Esophagus (tissue), 2 donors: ENCODE data around the gene DNASE1L2. TPM values are rescaled to one million over a fixed set of nuclear protein-coding genes. Genes with fewer than 3 reads are reported as not detected.

ENCODE experiments used
- H3K27ac ChIP-seq, 2 donors: one replicate each; pipeline ENCODE4 v1.5.1; 2013; ENCODE audit warnings: low read depth in 2 of 2, mild to moderate bottlenecking in 2 of 2, inconsistent platforms in 1 of 2, low read length in 1 of 2, moderate library complexity in 1 of 2
- H3K27me3 ChIP-seq, 2 donors: one replicate each; pipeline ENCODE4 v1.6.1; 2013; ENCODE audit warnings: low read length in 2 of 2, control low read depth in 1 of 2, mild to moderate bottlenecking in 1 of 2; ENCODE audit not compliant: insufficient read depth in 2 of 2, control insufficient read depth in 1 of 2
- H3K36me3 ChIP-seq, 2 donors: one replicate each; pipeline ENCODE4 v1.6.1; 2013; ENCODE audit warnings: low read length in 1 of 2; ENCODE audit not compliant: control insufficient read depth in 2 of 2, insufficient read depth in 2 of 2
- H3K4me1 ChIP-seq, 2 donors: one replicate each; pipeline ENCODE4 v1.6.1; 2013; ENCODE audit warnings: low read length in 1 of 2; ENCODE audit not compliant: control insufficient read depth in 2 of 2, insufficient read depth in 2 of 2
- H3K4me3 ChIP-seq, 2 donors: one replicate each; pipeline ENCODE4 v1.5.1; 2013; ENCODE audit warnings: low read length in 2 of 2, mild to moderate bottlenecking in 2 of 2, low read depth in 1 of 2, moderate library complexity in 1 of 2
- H3K9me3 ChIP-seq, 2 donors: one replicate each; pipeline ENCODE4 v1.6.1; 2013; ENCODE audit warnings: mild to moderate bottlenecking in 2 of 2, low read depth in 1 of 2, low read length in 1 of 2, moderate library complexity in 1 of 2; ENCODE audit not compliant: control insufficient read depth in 2 of 2, insufficient read depth in 1 of 2
- WGBS, 2 donors: extraction: QIAGEN DNeasy Blood & Tissue Kit; methylation state at CpG; one replicate each; pipeline ENCODE4 v1.1.7; 2013; 5-methylcytosine and 5-hydroxymethylcytosine counted together
- polyA plus RNA-seq, 2 donors: library from polyadenylated mRNA; stranded (reverse); fragments of 200-250 nt; gene quantifications; one replicate each; pipeline ENCODE4 v1.2.3, GENCODE V29; 2013
- donor health status: healthy with polysubstance abuse.
- donor health status: Bipolar disorder and iron deficiency.

The DNASE1L2 gene
- polyA plus RNA-seq, 2 donors = 0.41 to 1.3 TPM

DNA sequence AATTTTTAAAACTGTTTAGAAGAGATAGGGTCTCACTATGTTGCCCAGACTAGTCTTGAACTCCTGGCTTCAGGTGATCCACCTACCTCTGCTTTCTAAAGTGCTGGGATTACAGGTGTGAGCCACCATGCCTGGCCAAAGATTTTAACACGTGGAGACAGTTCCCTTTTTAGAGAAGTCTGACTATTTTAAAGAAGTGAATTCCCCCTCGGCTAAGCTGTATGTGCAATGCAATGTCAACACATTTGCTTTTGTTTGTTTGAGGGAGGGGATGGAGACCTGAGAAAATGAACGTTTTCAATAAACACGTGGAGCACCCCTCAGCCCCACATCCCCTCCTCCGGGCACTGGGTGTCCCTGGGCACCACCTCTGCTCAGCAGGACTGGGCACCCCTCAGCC is 46.0 kb downstream of the DNASE1L2 start:
- H3K27me3 ChIP-seq = no peaks in the 10 kb centered on the region
- H3K4me3 ChIP-seq = no peak overlapping the region
- H3K4me1 ChIP-seq = no peaks in the 10 kb centered on the region
- H3K9me3 ChIP-seq = no peaks in the 10 kb centered on the region
- WGBS, 2 donors = 50 to 66% methylated on average over 4 to 5 of the region's 5 CpGs
- H3K36me3 ChIP-seq = peaks cover 0 to 17% of the 10 kb centered on the region in 2 donors
- no peak overlapping the region for H3K27ac ChIP-seq

DNA sequence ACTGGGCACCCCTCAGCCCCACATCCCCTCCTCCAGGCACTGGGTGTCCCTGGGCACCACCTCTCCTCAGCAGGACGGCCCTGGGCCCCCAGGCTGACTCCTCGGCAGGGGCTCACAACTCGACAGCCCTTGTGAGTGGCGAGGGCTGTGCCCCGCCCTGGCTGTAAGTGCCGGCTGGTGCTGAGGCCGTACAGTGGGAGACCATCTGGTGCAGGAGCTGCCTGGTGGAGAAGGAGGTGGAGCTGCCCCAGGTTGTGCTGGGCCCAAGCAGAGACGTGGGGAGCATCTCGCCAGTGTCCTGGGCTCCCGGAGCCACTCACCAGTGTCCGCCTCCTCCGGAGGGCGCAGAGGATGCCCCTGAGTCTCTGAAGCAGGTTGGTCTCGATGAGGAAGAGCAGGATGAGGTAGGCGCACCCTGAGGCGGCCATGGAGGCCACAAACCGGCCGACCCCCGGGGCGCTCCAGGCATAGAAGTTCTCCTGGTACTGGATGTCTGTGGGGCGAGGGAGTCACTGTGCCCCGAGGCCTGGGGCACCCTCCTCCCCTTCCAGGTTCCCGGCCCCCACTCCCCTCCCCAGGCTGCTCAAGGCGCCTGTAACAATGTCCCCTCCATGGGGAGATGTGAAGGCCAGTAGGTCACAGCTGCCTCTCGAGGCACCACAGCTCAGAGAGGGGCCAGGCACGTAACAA is 46.8 kb downstream of the DNASE1L2 start:
- H3K36me3 ChIP-seq = peaks cover 0 to 14% of the 10 kb centered on the region in 2 donors
- no peak overlapping the region for H3K4me3 ChIP-seq
- WGBS, 2 donors = 83 to 86% methylated on average over 21 to 26 of the region's 26 CpGs
- H3K9me3 ChIP-seq = no peaks in the 10 kb centered on the region
- H3K4me1 ChIP-seq = no peaks in the 10 kb centered on the region
- H3K27me3 ChIP-seq = no peaks in the 10 kb centered on the region
- H3K27ac ChIP-seq = no peak overlapping the region

GRCh38 chr16:2284001-2284770 is 47.9 kb downstream of the DNASE1L2 start:
- Histone ChIP-seq H3K9me3 (no peaks in the 10 kb centered on the region), H3K27ac (no peak overlapping the region), H3K4me1 (no peaks in the 10 kb centered on the region), H3K4me3 (no peak overlapping the region), H3K27me3 (no peaks in the 10 kb centered on the region), H3K36me3 (peaks cover 0 to 14% of the 10 kb centered on the region in 2 donors)
- WGBS, 2 donors = 82 to 87% methylated on average over 37 of the region's 37 CpGs

DNA sequence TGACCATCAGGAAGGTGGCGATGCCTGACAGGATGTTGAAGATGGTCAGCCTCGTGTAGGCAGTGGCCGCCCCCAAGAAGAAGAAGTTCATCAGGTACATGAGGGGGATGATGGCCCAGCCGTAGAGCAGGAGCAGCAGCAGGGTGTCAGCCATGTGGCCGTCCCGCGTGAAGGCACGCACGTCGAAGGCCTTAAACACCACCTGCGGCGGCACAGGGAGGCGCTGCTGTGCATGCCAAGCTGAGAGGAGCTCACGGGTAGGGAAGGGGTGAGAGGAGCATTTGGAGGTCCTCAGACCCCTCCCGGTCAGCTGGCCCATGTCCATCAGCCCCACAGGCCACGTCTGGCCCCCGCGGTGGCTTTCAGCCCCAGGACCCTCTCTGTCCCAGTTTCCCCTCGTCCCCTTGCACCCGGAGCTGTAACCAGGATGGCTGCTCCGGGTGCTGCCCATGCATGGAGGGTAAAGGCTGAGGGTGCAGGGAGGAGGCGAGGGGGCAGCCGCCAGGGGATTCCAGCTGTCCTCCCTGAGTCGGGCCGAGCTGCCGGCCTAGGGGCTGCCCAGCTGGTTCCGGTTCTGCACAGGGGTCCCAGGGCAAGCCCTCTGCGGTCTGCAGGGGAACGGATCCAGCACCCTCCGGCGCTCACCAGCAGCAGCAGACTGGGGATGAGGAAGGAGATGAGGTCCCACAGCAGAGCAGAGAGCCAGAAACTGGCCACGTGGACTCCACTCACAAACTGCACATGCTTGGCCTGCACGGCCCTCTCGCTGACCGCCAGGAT is 48.7 kb downstream of the DNASE1L2 start:
- H3K27me3 ChIP-seq = no peaks in the 10 kb centered on the region
- H3K36me3 ChIP-seq = peaks cover 0 to 14% of the 10 kb centered on the region in 2 donors
- H3K9me3 ChIP-seq = no peaks in the 10 kb centered on the region
- no peak overlapping the region for H3K4me3 ChIP-seq
- WGBS, 2 donors = 88 to 90% methylated on average over 35 of the region's 35 CpGs
- H3K4me1 ChIP-seq = no peaks in the 10 kb centered on the region
- no peak overlapping the region for H3K27ac ChIP-seq

DNA sequence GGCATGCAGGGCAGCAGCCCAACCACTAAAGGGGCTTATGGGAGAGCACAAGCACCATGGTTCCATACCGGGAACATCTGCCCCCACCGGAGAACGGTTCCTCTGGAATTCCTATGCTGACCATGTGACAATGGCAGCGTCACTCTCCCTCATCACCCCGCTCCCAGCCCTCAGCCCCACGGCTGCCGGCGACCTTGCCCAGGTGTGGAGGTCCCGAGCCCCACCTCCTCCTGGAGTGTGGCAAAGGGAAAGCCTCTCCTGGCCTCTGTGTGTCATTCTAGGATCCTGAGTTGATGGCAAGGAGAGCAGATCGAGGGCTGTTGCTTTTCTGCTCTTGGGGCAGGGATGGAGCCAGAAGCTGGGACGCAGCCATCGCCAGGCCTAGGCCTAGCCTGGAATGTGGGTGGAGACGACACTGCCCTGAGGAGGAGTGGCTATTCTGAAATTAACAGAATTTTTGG is 49.5 kb downstream of the DNASE1L2 start:
- Histone ChIP-seq H3K4me1 (no peaks in the 10 kb centered on the region), H3K36me3 (peaks cover 0 to 14% of the 10 kb centered on the region in 2 donors), H3K4me3 (no peak overlapping the region), H3K9me3 (no peaks in the 10 kb centered on the region), H3K27me3 (no peaks in the 10 kb centered on the region), H3K27ac (no peak overlapping the region)
- 66 to 71% methylated on average over 13 of the region's 13 CpGs for WGBS, 2 donors

DNA sequence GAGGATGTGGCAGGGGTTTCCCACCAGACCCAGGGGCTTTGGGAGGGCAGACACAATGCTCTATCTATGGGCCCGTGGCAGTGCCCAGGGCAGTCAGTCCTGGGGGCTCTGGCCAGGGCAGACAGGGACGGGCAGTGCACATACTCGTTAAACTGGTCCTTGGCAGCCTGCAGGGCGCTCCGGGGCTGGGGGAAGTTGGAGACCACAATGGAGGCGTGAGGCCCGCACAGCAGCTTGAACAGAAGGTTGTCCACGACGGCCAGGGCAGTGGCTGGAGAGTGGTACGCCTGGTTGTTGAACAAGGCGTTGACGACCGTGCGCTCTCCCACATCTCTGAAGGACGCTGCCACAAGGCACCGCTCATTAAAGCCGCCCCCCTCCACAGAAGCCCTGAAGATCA is 50.3 kb downstream of the DNASE1L2 start:
- Histone ChIP-seq H3K27me3 (no peaks in the 10 kb centered on the region), H3K36me3 (peaks cover 0 to 14% of the 10 kb centered on the region in 2 donors), H3K4me3 (no peak overlapping the region), H3K9me3 (no peaks in the 10 kb centered on the region), H3K4me1 (no peaks in the 10 kb centered on the region), H3K27ac (no peak overlapping the region)
- WGBS, 2 donors = 89 to 92% methylated on average over 17 of the region's 17 CpGs

GRCh38 chr16:2287916-2288547 is 51.8 kb downstream of the DNASE1L2 start:
- WGBS, 2 donors = 82 to 87% methylated on average over 35 of the region's 35 CpGs
- Histone ChIP-seq H3K27ac (no peak overlapping the region), H3K27me3 (no peaks in the 10 kb centered on the region), H3K4me3 (no peak overlapping the region), H3K36me3 (peaks cover 0 to 14% of the 10 kb centered on the region in 2 donors), H3K4me1 (no peaks in the 10 kb centered on the region), H3K9me3 (no peaks in the 10 kb centered on the region)
